ENCODE data around the gene MRPL42.

Gene MRPL42

GRCh38 chr12:93539821-93540220, 72.5 kb downstream of the MRPL42 start:
- no peak for DNase-seq (ENCODE audit: low read depth)
- TF ChIP-seq CTCF (IDR thresholded peaks at IDR 0.05; ENCODE audit: insufficient read depth, low read depth, low read length, missing control alignments) = no peak
- no peak overlapping the region for H3K4me3 ChIP-seq (ENCODE audit: low read length)

GRCh38 chr12:93540466-93540865, 73.2 kb downstream of the MRPL42 start:
- no peak for TF ChIP-seq CTCF (IDR thresholded peaks at IDR 0.05; ENCODE audit: insufficient read depth, low read depth, low read length, missing control alignments)
- no peak for DNase-seq (ENCODE audit: low read depth)

GRCh38 chr12:93541578-93542225, 74.4 kb downstream of the MRPL42 start:
- TF ChIP-seq CTCF (IDR thresholded peaks at IDR 0.05; ENCODE audit: insufficient read depth, low read depth, low read length, missing control alignments) = no peak
- no peak overlapping the region for H3K4me3 ChIP-seq (ENCODE audit: low read length)

More at GRCh38 chr12:93540466-93540865, 73.2 kb downstream of the MRPL42 start:
- H3K4me3 ChIP-seq (ENCODE audit: low read length) = no peak overlapping the region

GRCh38 chr12:93547778-93548177, 80.5 kb downstream of the MRPL42 start:
- no peak for DNase-seq (ENCODE audit: low read depth)
- TF ChIP-seq CTCF (IDR thresholded peaks at IDR 0.05; ENCODE audit: insufficient read depth, low read depth, low read length, missing control alignments) = no peak
- no peak overlapping the region for H3K4me3 ChIP-seq (ENCODE audit: low read length)

More at GRCh38 chr12:93541578-93542225, 74.4 kb downstream of the MRPL42 start:
- no peak for DNase-seq (ENCODE audit: low read depth)

- H3K4me3 ChIP-seq (ENCODE audit: low read length) = no peak overlapping the region
- DNase-seq (ENCODE audit: low read depth) = no peak
- no peak for TF ChIP-seq CTCF (IDR thresholded peaks at IDR 0.05; ENCODE audit: insufficient read depth, low read depth, low read length, missing control alignments)
Measured at GRCh38 chr12:93549174-93549573, 81.9 kb downstream of the MRPL42 start.

- no peak for DNase-seq (ENCODE audit: low read depth)
- H3K4me3 ChIP-seq (ENCODE audit: low read length) = no peak overlapping the region
- no peak for TF ChIP-seq CTCF (IDR thresholded peaks at IDR 0.05; ENCODE audit: insufficient read depth, low read depth, low read length, missing control alignments)
Measured at GRCh38 chr12:93550748-93551611, 83.7 kb downstream of the MRPL42 start.
